Fibroblast of upper back skin (primary cell): ENCODE data around the gene PLEKHA8.

Source experiments
- DNase-seq: peaks from one replicate; pipeline ENCODE4 v3.0.0-alpha.2; 2013

The PLEKHA8 gene

GRCh38 chr7:30114536-30115238 is 86.5 kb downstream of the PLEKHA8 start:
- DNase-seq: no peak

GRCh38 chr7:30115709-30116297 is 87.6 kb downstream of the PLEKHA8 start:
- DNase-seq: no peak

- peak; percentile 39 for DNase-seq
Measured at GRCh38 chr7:30116771-30117170, 88.6 kb downstream of the PLEKHA8 start.

- no peak for DNase-seq
Measured at GRCh38 chr7:30117896-30118295, 89.7 kb downstream of the PLEKHA8 start.

GRCh38 chr7:30119890-30120577 is 91.8 kb downstream of the PLEKHA8 start:
- DNase-seq: no peak

GRCh38 chr7:30133736-30134610 is 105.8 kb downstream of the PLEKHA8 start:
- no peak for DNase-seq

GRCh38 chr7:30134611-30135300 is 106.5 kb downstream of the PLEKHA8 start, which contains the start of gene MTURN:
Gene MTURN (plus strand): TSS chr7:30134986. CDS start chr7:30135137, 151 bp downstream.
- peak; percentile 80 for DNase-seq

- peak; percentile 51 for DNase-seq
Measured at GRCh38 chr7:30135301-30136116, 107.3 kb downstream of the PLEKHA8 start.

- DNase-seq: no peak
Measured at GRCh38 chr7:30136117-30136731, 108.0 kb downstream of the PLEKHA8 start.

- DNase-seq: no peak
Measured at GRCh38 chr7:30136743-30137485, 108.7 kb downstream of the PLEKHA8 start.

- DNase-seq: no peak
Measured at GRCh38 chr7:30139836-30140384, 111.7 kb downstream of the PLEKHA8 start.

- DNase-seq: no peak
Measured at GRCh38 chr7:30140456-30140855, 112.2 kb downstream of the PLEKHA8 start.

GRCh38 chr7:30142710-30143109 is 114.5 kb downstream of the PLEKHA8 start:
- DNase-seq: peak; percentile 53

GRCh38 chr7:30143748-30144251 is 115.6 kb downstream of the PLEKHA8 start:
- DNase-seq: peak; percentile 34

GRCh38 chr7:30144657-30145306 is 116.6 kb downstream of the PLEKHA8 start:
- no peak for DNase-seq

- DNase-seq: no peak
Measured at GRCh38 chr7:30145426-30145970, 117.3 kb downstream of the PLEKHA8 start.

GRCh38 chr7:30146127-30146612 is 118.0 kb downstream of the PLEKHA8 start:
- DNase-seq: no peak

GRCh38 chr7:30147223-30147622 is 119.0 kb downstream of the PLEKHA8 start:
- DNase-seq: no peak

GRCh38 chr7:30147785-30148184 is 119.6 kb downstream of the PLEKHA8 start:
- no peak for DNase-seq
